Measurements from ENCODE around the gene HOMER3. TPM values are rescaled to one million over a fixed set of nuclear protein-coding genes. Genes with fewer than 3 reads are reported as not detected.

The HOMER3 gene
- total RNA-seq, 1 experiment from 2014 or later, result not detected

DNA sequence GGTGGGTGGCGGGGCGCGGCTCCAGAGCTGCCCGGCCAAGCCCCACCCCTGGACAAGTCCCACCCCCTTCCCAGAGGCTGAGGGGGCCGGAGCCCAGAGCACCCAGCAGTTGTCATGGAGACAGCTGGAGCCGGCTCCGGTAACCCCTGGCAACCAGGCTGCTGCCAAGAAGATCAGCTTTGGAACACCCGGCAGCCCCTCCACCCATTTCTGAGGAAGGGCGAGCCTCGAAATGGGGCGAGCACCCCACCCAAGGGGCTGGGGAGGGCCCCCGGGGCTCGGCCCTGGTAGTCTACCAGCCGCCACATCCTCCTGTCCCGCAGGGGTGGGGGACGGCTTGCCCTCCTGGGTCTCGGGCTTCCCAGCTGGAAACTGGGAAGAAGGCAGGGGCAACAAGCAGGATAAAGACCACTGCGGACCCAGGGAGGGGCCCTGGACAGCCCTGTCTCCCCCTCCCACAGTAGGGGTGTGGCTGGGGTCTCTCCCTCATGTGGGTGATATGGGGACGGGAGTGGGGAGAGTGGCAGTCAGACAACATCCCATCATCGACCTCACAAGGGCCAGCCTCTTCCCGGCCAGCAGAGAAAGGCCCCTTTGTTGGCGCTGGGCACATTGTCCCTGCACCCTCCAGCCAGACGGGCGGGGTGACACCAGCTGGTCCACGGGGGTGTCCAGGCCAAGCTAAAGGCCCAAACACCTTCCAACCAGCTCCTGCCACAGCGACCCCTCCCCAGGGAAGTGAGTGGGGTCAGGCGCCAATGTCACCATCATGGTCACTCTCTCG, 46.6 kb downstream of the HOMER3 start:
- H4K20me1 ChIP-seq (ENCODE audit: insufficient read depth, low read depth, low read length), result no peaks in the 10 kb centered on the region
- no peak overlapping the region for H3K9ac ChIP-seq (ENCODE audit: low read length)
- no peak overlapping the region for H3K4me2 ChIP-seq (ENCODE audit: low read depth, low read length, poor library complexity, severe bottlenecking)
- H3K4me3 ChIP-seq (ENCODE audit: low read length), result no peak overlapping the region
- H3K27ac ChIP-seq (ENCODE audit: low read length), result no peak overlapping the region
- H2AFZ ChIP-seq (ENCODE audit: low read length), result no peak overlapping the region
- no peaks in the 10 kb centered on the region for H3K36me3 ChIP-seq (ENCODE audit: insufficient read depth, low read length)
- H3K79me2 ChIP-seq (ENCODE audit: low read length), result no peaks in the 10 kb centered on the region
- peak; percentile 51 for DNase-seq
- H3K9me2 ChIP-seq (replicated peaks; ENCODE audit: insufficient read depth, low read length), result no peaks in the 10 kb centered on the region
- no peaks in the 10 kb centered on the region for H3K4me1 ChIP-seq (ENCODE audit: low read length)
- H3K27me3 ChIP-seq (ENCODE audit: low read length), result no peaks in the 10 kb centered on the region
- no peaks in the 10 kb centered on the region for H3K9me3 ChIP-seq (ENCODE audit: low read length)

- H3K9me2 ChIP-seq (replicated peaks; ENCODE audit: insufficient read depth, low read length), result no peaks in the 10 kb centered on the region
- no peaks in the 10 kb centered on the region for H3K36me3 ChIP-seq (ENCODE audit: insufficient read depth, low read length)
- no peak overlapping the region for H2AFZ ChIP-seq (ENCODE audit: low read length)
- H3K9ac ChIP-seq (ENCODE audit: low read length), result no peak overlapping the region
- H3K79me2 ChIP-seq (ENCODE audit: low read length), result no peaks in the 10 kb centered on the region
- H3K27ac ChIP-seq (ENCODE audit: low read length), result no peak overlapping the region
- no peaks in the 10 kb centered on the region for H3K9me3 ChIP-seq (ENCODE audit: low read length)
- no peak overlapping the region for H3K4me2 ChIP-seq (ENCODE audit: low read depth, low read length, poor library complexity, severe bottlenecking)
- no peaks in the 10 kb centered on the region for H3K27me3 ChIP-seq (ENCODE audit: low read length)
- no peak for DNase-seq
- H4K20me1 ChIP-seq (ENCODE audit: insufficient read depth, low read depth, low read length), result no peaks in the 10 kb centered on the region
- no peaks in the 10 kb centered on the region for H3K4me1 ChIP-seq (ENCODE audit: low read length)
- H3K4me3 ChIP-seq (ENCODE audit: low read length), result no peak overlapping the region
Observed at GRCh38 chr19:18893587-18894253, 47.3 kb downstream of the HOMER3 start.

GRCh38 chr19:18889949-18890745, 50.9 kb downstream of the HOMER3 start:
- H4K20me1 ChIP-seq (ENCODE audit: insufficient read depth, low read depth, low read length), result no peaks in the 10 kb centered on the region
- H3K9me2 ChIP-seq (replicated peaks; ENCODE audit: insufficient read depth, low read length), result no peaks in the 10 kb centered on the region
- H3K27me3 ChIP-seq (ENCODE audit: low read length), result no peaks in the 10 kb centered on the region
- H3K4me3 ChIP-seq (ENCODE audit: low read length), result no peak overlapping the region
- H3K9me3 ChIP-seq (ENCODE audit: low read length), result no peaks in the 10 kb centered on the region
- H3K79me2 ChIP-seq (ENCODE audit: low read length), result no peaks in the 10 kb centered on the region
- no peaks in the 10 kb centered on the region for H3K36me3 ChIP-seq (ENCODE audit: insufficient read depth, low read length)
- H3K27ac ChIP-seq (ENCODE audit: low read length), result no peak overlapping the region
- H2AFZ ChIP-seq (ENCODE audit: low read length), result no peak overlapping the region
- no peaks in the 10 kb centered on the region for H3K4me1 ChIP-seq (ENCODE audit: low read length)
- DNase-seq, result no peak
- no peak overlapping the region for H3K4me2 ChIP-seq (ENCODE audit: low read depth, low read length, poor library complexity, severe bottlenecking)
- no peak overlapping the region for H3K9ac ChIP-seq (ENCODE audit: low read length)

DNA sequence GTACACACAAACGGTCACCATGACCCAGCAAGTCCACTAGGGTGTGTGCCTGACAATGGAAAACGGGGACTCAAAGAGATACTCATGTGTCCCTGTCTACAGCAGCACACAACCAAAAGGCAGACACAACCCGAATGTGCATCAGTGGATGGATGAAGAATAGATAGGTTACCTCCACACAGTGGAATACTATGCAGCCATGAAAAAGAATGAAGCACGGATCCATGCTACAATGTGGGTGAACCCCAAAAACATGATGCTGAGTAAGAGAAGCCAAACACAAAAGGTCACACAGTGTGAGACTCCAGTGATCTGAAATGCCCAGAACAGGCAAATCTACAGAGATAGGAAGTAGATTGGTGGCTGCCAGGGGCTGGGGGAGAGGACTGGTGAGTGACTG, 54.0 kb downstream of the HOMER3 start:
- no peaks in the 10 kb centered on the region for H3K9me2 ChIP-seq (replicated peaks; ENCODE audit: insufficient read depth, low read length)
- no peak overlapping the region for H3K4me3 ChIP-seq (ENCODE audit: low read length)
- no peaks in the 10 kb centered on the region for H3K36me3 ChIP-seq (ENCODE audit: insufficient read depth, low read length)
- H3K9me3 ChIP-seq (ENCODE audit: low read length), result no peaks in the 10 kb centered on the region
- no peaks in the 10 kb centered on the region for H3K4me1 ChIP-seq (ENCODE audit: low read length)
- no peaks in the 10 kb centered on the region for H3K79me2 ChIP-seq (ENCODE audit: low read length)
- H3K9ac ChIP-seq (ENCODE audit: low read length), result no peak overlapping the region
- no peak overlapping the region for H3K4me2 ChIP-seq (ENCODE audit: low read depth, low read length, poor library complexity, severe bottlenecking)
- H3K27ac ChIP-seq (ENCODE audit: low read length), result no peak overlapping the region
- no peaks in the 10 kb centered on the region for H4K20me1 ChIP-seq (ENCODE audit: insufficient read depth, low read depth, low read length)
- H2AFZ ChIP-seq (ENCODE audit: low read length), result no peak overlapping the region
- no peak for DNase-seq
- no peaks in the 10 kb centered on the region for H3K27me3 ChIP-seq (ENCODE audit: low read length)

DNA sequence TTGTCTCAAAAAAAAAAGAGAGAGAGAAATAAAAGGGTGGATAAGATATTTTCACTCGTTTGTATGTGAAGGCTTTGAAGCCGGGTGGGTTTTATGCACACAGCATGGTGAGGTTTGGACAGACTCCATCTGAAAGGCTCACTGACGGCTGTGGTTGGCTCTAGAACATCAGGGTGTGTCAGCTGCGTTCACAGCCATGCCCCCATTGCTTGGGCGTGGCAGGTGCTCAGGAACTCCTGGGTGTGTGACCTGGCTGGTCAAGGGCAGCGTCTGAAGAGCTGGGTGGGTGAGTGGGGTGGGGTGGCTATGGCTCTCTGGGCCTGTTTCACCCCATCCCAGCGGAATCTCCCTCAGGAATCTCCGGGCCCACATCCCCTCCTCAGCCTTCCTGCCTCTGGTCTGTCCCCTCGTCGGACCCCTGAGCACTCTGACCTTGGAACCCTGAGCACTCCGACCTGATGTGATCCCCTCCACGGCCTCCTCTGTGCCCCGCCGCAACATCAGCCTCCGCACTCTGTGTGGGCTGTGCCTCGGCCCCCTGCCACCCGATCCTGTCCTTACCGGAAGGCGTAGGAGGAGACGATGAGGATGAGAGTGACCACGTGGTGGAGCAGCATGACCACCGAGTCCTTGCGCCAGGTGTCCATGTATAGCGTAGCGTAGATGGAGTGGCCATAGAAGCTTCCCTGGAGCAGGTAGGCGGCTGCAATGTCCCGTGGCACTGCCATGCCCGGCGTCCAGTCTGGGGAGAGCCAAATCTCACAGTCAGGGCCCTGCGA, 57.3 kb downstream of the HOMER3 start:
- H3K4me2 ChIP-seq (ENCODE audit: low read depth, low read length, poor library complexity, severe bottlenecking), result no peak overlapping the region

GRCh38 chr19:18881491-18881890, 59.5 kb downstream of the HOMER3 start:
- Histone ChIP-seq H3K9ac (ENCODE audit: low read length) (no peak overlapping the region), H3K4me2 (ENCODE audit: low read depth, low read length, poor library complexity, severe bottlenecking) (no peak overlapping the region), H3K4me1 (ENCODE audit: low read length) (no peaks in the 10 kb centered on the region), H3K9me3 (ENCODE audit: low read length) (no peaks in the 10 kb centered on the region), H3K27ac (ENCODE audit: low read length) (no peak overlapping the region), H2AFZ (ENCODE audit: low read length) (no peak overlapping the region), H3K79me2 (ENCODE audit: low read length) (no peaks in the 10 kb centered on the region), H3K4me3 (ENCODE audit: low read length) (no peak overlapping the region), H3K9me2 (replicated peaks; ENCODE audit: insufficient read depth, low read length) (no peaks in the 10 kb centered on the region), H3K27me3 (ENCODE audit: low read length) (no peaks in the 10 kb centered on the region), H3K36me3 (ENCODE audit: insufficient read depth, low read length) (0 out of 2 replicates have a peak, but pooled peaks cover 4% of the 10 kb centered on the region), H4K20me1 (ENCODE audit: insufficient read depth, low read depth, low read length) (no peaks in the 10 kb centered on the region)
- no peak for DNase-seq

More for the DNA sequence above, 57.3 kb downstream of the HOMER3 start:
- Histone ChIP-seq H3K4me1 (ENCODE audit: low read length) (no peaks in the 10 kb centered on the region), H3K4me3 (ENCODE audit: low read length) (no peak overlapping the region), H3K36me3 (ENCODE audit: insufficient read depth, low read length) (no peaks in the 10 kb centered on the region), H3K9me2 (replicated peaks; ENCODE audit: insufficient read depth, low read length) (no peaks in the 10 kb centered on the region), H3K9ac (ENCODE audit: low read length) (no peak overlapping the region), H3K27me3 (ENCODE audit: low read length) (no peaks in the 10 kb centered on the region), H3K79me2 (ENCODE audit: low read length) (no peaks in the 10 kb centered on the region), H2AFZ (ENCODE audit: low read length) (no peak overlapping the region), H3K27ac (ENCODE audit: low read length) (no peak overlapping the region), H4K20me1 (ENCODE audit: insufficient read depth, low read depth, low read length) (no peaks in the 10 kb centered on the region), H3K9me3 (ENCODE audit: low read length) (no peaks in the 10 kb centered on the region)
- no peak for DNase-seq

- Histone ChIP-seq H3K27me3 (ENCODE audit: low read length) (no peaks in the 10 kb centered on the region), H3K79me2 (ENCODE audit: low read length) (no peaks in the 10 kb centered on the region), H3K4me2 (ENCODE audit: low read depth, low read length, poor library complexity, severe bottlenecking) (no peak overlapping the region), H3K27ac (ENCODE audit: low read length) (no peak overlapping the region), H3K36me3 (ENCODE audit: insufficient read depth, low read length) (0 out of 2 replicates have a peak, but pooled peaks cover 4% of the 10 kb centered on the region), H3K4me3 (ENCODE audit: low read length) (no peak overlapping the region), H2AFZ (ENCODE audit: low read length) (no peak overlapping the region), H3K9ac (ENCODE audit: low read length) (no peak overlapping the region), H3K9me2 (replicated peaks; ENCODE audit: insufficient read depth, low read length) (no peaks in the 10 kb centered on the region), H3K4me1 (ENCODE audit: low read length) (no peaks in the 10 kb centered on the region), H4K20me1 (ENCODE audit: insufficient read depth, low read depth, low read length) (no peaks in the 10 kb centered on the region), H3K9me3 (ENCODE audit: low read length) (no peaks in the 10 kb centered on the region)
- DNase-seq, result peak; percentile 95
Observed at GRCh38 chr19:18879579-18880373, 61.2 kb downstream of the HOMER3 start.
